Heart left ventricle (tissue), 13 donors: Measurements from ENCODE around the gene TMEM120B.

Experiments
- POLR2A ChIP-seq, 2 donors: fragments of 450-650 bp; IDR thresholded peaks; one replicate each; pipeline ENCODE4 v1.6.1; 2017; ENCODE audit warnings: antibody characterized with exemption in 2 of 2, mild to moderate bottlenecking in 2 of 2, moderate library complexity in 2 of 2
- TF ChIP-seq, protein P1 (sequence below), 12 donors: fragments of 200-600 bp; sonication (generic) in 4 of 12; IDR thresholded peaks; one replicate each; pipeline versions ENCODE4 v1.5.0 to v1.8.0; 2018 to 2022; ENCODE audit warnings: antibody characterized with exemption in 12 of 12, mild to moderate bottlenecking in 5 of 12
- donor health status: ischemic (EF 13 %, LVEDD 7.1; RV severe dilation, severe dysfunction).
- donor health status: DM: no; HTN: yes; CAD: no.
- donor health status: DM: no; HTN: no; CAD: no.
- donor health status: ischemic (EF 25% LVEDD 6.9; RV normal size, moderate dysfunction).
- donor health status: ischemic (EF 25% LVEDD 5.7; RV mildly dilated, moderate dysfunction).
- donor health status: ischemic (EF 35%, LVEDD 5.7; RV mildly dilated, moderate dysfunction).
- donor health status: nonischemic (EF 11% LVEDD 7.7; RV severe dilation, severe dysfunction).
- donor health status: DM: yes; HTN: yes; CAD: no.
- donor health status: PGD.
- donor health status: ischemic (EF 29% LVEDD 5.4; RV normal size, mild dysfunction).
- donor health status: nonischemic (EF 23%, LVEDD 6.1; RV moderate dilation, normal function).

- TF ChIP-seq, protein P1, sequence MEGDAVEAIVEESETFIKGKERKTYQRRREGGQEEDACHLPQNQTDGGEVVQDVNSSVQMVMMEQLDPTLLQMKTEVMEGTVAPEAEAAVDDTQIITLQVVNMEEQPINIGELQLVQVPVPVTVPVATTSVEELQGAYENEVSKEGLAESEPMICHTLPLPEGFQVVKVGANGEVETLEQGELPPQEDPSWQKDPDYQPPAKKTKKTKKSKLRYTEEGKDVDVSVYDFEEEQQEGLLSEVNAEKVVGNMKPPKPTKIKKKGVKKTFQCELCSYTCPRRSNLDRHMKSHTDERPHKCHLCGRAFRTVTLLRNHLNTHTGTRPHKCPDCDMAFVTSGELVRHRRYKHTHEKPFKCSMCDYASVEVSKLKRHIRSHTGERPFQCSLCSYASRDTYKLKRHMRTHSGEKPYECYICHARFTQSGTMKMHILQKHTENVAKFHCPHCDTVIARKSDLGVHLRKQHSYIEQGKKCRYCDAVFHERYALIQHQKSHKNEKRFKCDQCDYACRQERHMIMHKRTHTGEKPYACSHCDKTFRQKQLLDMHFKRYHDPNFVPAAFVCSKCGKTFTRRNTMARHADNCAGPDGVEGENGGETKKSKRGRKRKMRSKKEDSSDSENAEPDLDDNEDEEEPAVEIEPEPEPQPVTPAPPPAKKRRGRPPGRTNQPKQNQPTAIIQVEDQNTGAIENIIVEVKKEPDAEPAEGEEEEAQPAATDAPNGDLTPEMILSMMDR (IDR thresholded peaks at IDR 0.05) = no peak
- no peak for TF ChIP-seq POLR2A (IDR thresholded peaks at IDR 0.05)
Measured at GRCh38 chr12:121793440-121793837, 80.9 kb downstream of the TMEM120B start, which contains the start of gene RHOF.
